Spleen (tissue), 11 donors: ENCODE measurements around the gene FGGY. TPM values are rescaled to one million over a fixed set of nuclear protein-coding genes. Genes with fewer than 3 reads are reported as not detected.

Source experiments
- DNase-seq: peaks from one replicate; pipeline ENCODE4 v3.0.0-alpha.2; 2020
- H3K27ac ChIP-seq, 8 donors: fragments of 200-600 bp; sonication (generic) in 7 of 8; 1 replicate in 4 of 8; 2 replicates in 4 of 8; pipeline versions ENCODE4 v1.5.0 to v1.8.0; 2016 to 2021; ENCODE audit warnings: inconsistent platforms in 4 of 8, mild to moderate bottlenecking in 4 of 8, moderate library complexity in 1 of 8
- H3K27me3 ChIP-seq, 7 donors: fragments of 200-600 bp; sonication (generic) in 6 of 7; replicated peaks in 1 of 7; 1 replicate in 4 of 7; 2 replicates in 3 of 7; pipeline versions ENCODE4 v1.5.0 to v1.8.0; 2016 to 2021; ENCODE audit warnings: inconsistent platforms in 3 of 7, mild to moderate bottlenecking in 1 of 7
- H3K36me3 ChIP-seq, 6 donors: fragments of 200-600 bp; sonication (generic) in 5 of 6; 1 replicate in 4 of 6; 2 replicates in 2 of 6; pipeline versions ENCODE4 v1.5.0 to v1.8.0; 2016 to 2021; ENCODE audit warnings: inconsistent platforms in 2 of 6
- H3K4me1 ChIP-seq, 6 donors: fragments of 200-600 bp; sonication (generic) in 5 of 6; 1 replicate in 3 of 6; 2 replicates in 3 of 6; pipeline versions ENCODE4 v1.5.0 to v1.8.0; 2016 to 2021; ENCODE audit warnings: inconsistent platforms in 3 of 6
- H3K4me3 ChIP-seq, 8 donors: fragments of 200-600 bp; sonication (generic) in 7 of 8; 1 replicate in 4 of 8; 2 replicates in 4 of 8; pipeline versions ENCODE4 v1.5.0 to v1.8.0; 2016 to 2021; ENCODE audit warnings: inconsistent platforms in 4 of 8, mild to moderate bottlenecking in 4 of 8, moderate library complexity in 2 of 8
- H3K9me3 ChIP-seq, 8 donors: fragments of 200-600 bp; sonication (generic) in 7 of 8; 1 replicate in 4 of 8; 2 replicates in 4 of 8; pipeline versions ENCODE4 v1.5.0 to v1.8.0; 2016 to 2021; ENCODE audit warnings: inconsistent platforms in 4 of 8
- CTCF ChIP-seq, 11 experiments: fragments of 200-600 bp in 7 of 11; fragments of 450-650 bp in 4 of 11; sonication (generic) in 4 of 11; IDR thresholded peaks in 8 of 11; conservative IDR thresholded peaks in 3 of 11; 1 replicate in 7 of 11; 2 replicates in 4 of 11; pipeline versions ENCODE4 v1.4.0 to v1.8.0; 2016 to 2021; ENCODE audit warnings: antibody characterized with exemption in 11 of 11, inconsistent platforms in 4 of 11, mild to moderate bottlenecking in 1 of 11
- POLR2A ChIP-seq, 3 donors: fragments of 450-650 bp; IDR thresholded peaks; one replicate each; pipeline ENCODE4 v1.5.1; 2017; ENCODE audit warnings: antibody characterized with exemption in 3 of 3, mild to moderate bottlenecking in 1 of 3
- POLR2AphosphoS5 ChIP-seq, 3 donors: sonication (generic); formaldehyde crosslinking; IDR thresholded peaks; one replicate each; pipeline ENCODE4 v1.5.1; 2017; ENCODE audit warnings: antibody characterized with exemption in 3 of 3
- WGBS, 5 donors: extraction: QIAGEN DNeasy Blood & Tissue Kit in 3 of 5; methylation state at CpG; one replicate each; pipeline versions ENCODE4 v1.1.5 to v1.1.7; 2013 to 2018; 5-methylcytosine and 5-hydroxymethylcytosine counted together
- intact Hi-C: fragments of 100-400 bp; cut with DNase I; formaldehyde crosslinking; loops from one replicate; pipeline ENCODE4 v1.15.0; 2023; ENCODE audit warnings: low total_unique reads
- polyA plus RNA-seq, 3 donors: library from polyadenylated mRNA; stranded (reverse); fragments of 200-250 nt; gene quantifications; one replicate each; pipeline ENCODE4 v1.2.1, GENCODE V29; 2013
- total RNA-seq, 7 donors: library from RNA; depleted of rRNA in 3 of 7; stranded (reverse); fragments of >200 nt in 3 of 7; fragmentation: NEBNext Ultra II Directional in 4 of 7; extraction: Animal tissue kit (Norgen Biotek cat#: 25700) in 4 of 7; gene quantifications; one replicate each; pipeline versions ENCODE4 v1.1.0 to v1.2.1, GENCODE V29; 2016 to 2021
- donor health status: healthy with polysubstance abuse.
- donor health status: DM: no; HTN: no; CAD: no; lungs with moderate emphysema.
- donor health status: DM: no; HTN: no; CAD: no.
- donor health status: Bipolar disorder and iron deficiency.
- donor health status: healthy.
- donor health status: DM: no; HTN: no; CAD: no.
- donor health status: DM: yes; HTN: yes; CAD: no.

Gene FGGY
- total and polyA plus RNA-seq, 10 donors, result 1.7 to 27.8 (median 13.2) TPM

- H3K4me1 ChIP-seq, result peaks cover 0 to 33% (median 11%) of the 10 kb centered on the region in 6 donors
- H3K27ac ChIP-seq, result peak overlapping the region in 5 of 8 donors; percentile 45 to 64 (median 57)
- TF ChIP-seq CTCF (IDR thresholded peaks at IDR 0.05 in 8 of 11, conservative IDR thresholded peaks at IDR 0.05 in 3 of 11), result no peak
- TF ChIP-seq POLR2AphosphoS5 (IDR thresholded peaks at IDR 0.05), result no peak
- no peak for TF ChIP-seq POLR2A (IDR thresholded peaks at IDR 0.05)
- peaks cover 0 to 2% (median 0%) of the 10 kb centered on the region in 6 donors for H3K36me3 ChIP-seq
- DNase-seq, result no peak
- peak overlapping the region in 1 of 8 donors; percentile 23 for H3K4me3 ChIP-seq
- no peaks in the 10 kb centered on the region for H3K9me3 ChIP-seq
- intact Hi-C loops, result no loop called here
- 80 to 90% (median 84%) methylated on average over 3 of the region's 3 CpGs for WGBS, 5 donors
- H3K27me3 ChIP-seq, result no peaks in the 10 kb centered on the region
Observed at GRCh38 chr1:59317343-59317742, 20.4 kb downstream of the FGGY start.

GRCh38 chr1:59317780-59318179 is 20.9 kb downstream of the FGGY start:
- Histone ChIP-seq H3K4me3 (no peak overlapping the region), H3K27me3 (no peaks in the 10 kb centered on the region), H3K36me3 (peaks cover 0 to 6% (median 0%) of the 10 kb centered on the region in 6 donors), H3K9me3 (no peaks in the 10 kb centered on the region), H3K27ac (no peak overlapping the region), H3K4me1 (peaks cover 0 to 33% (median 11%) of the 10 kb centered on the region in 6 donors)
- TF ChIP-seq POLR2AphosphoS5 (IDR thresholded peaks at IDR 0.05) (no peak), CTCF (IDR thresholded peaks at IDR 0.05 in 8 of 11, conservative IDR thresholded peaks at IDR 0.05 in 3 of 11) (no peak), POLR2A (IDR thresholded peaks at IDR 0.05) (no peak)
- 90 to 96% (median 95%) methylated on average over 2 of the region's 2 CpGs for WGBS, 5 donors
- no peak for DNase-seq
- intact Hi-C loops, result no loop called here

GRCh38 chr1:59318271-59318860 is 21.5 kb downstream of the FGGY start:
- H3K4me3 ChIP-seq, result no peak overlapping the region
- intact Hi-C loops, result no loop called here
- no peak overlapping the region for H3K27ac ChIP-seq
- TF ChIP-seq POLR2A (IDR thresholded peaks at IDR 0.05), result no peak
- peaks cover 0 to 33% (median 11%) of the 10 kb centered on the region in 6 donors for H3K4me1 ChIP-seq
- no peaks in the 10 kb centered on the region for H3K9me3 ChIP-seq
- no peaks in the 10 kb centered on the region for H3K27me3 ChIP-seq
- WGBS, 5 donors, result 83 to 96% (median 90%) methylated on average over 6 of the region's 6 CpGs
- DNase-seq, result no peak
- peaks cover 0 to 10% (median 0%) of the 10 kb centered on the region in 6 donors for H3K36me3 ChIP-seq

GRCh38 chr1:59322394-59322793 is 25.5 kb downstream of the FGGY start:
- Histone ChIP-seq H3K9me3 (no peaks in the 10 kb centered on the region), H3K36me3 (peaks cover 0 to 10% (median 0%) of the 10 kb centered on the region in 6 donors), H3K4me3 (no peak overlapping the region), H3K4me1 (peaks cover 0 to 10% (median 1%) of the 10 kb centered on the region in 6 donors), H3K27me3 (no peaks in the 10 kb centered on the region), H3K27ac (no peak overlapping the region)
- no peak for TF ChIP-seq CTCF (IDR thresholded peaks at IDR 0.05 in 8 of 11, conservative IDR thresholded peaks at IDR 0.05 in 3 of 11)
- TF ChIP-seq POLR2A (IDR thresholded peaks at IDR 0.05), result no peak
- no peak for TF ChIP-seq POLR2AphosphoS5 (IDR thresholded peaks at IDR 0.05)
- intact Hi-C loops, result no loop called here
- WGBS, 5 donors, result 94 to 97% (median 95%) methylated on average over 4 of the region's 4 CpGs
- no peak for DNase-seq
